Right lobe of liver (tissue), 6 donors: Measurements from ENCODE around the gene S100A1. TPM values are rescaled to one million over a fixed set of nuclear protein-coding genes. Genes with fewer than 3 reads are reported as not detected.

ENCODE experiments used
- ATAC-seq, 4 donors: fragments of 200-7000 bp; cut with Tn5 transposase; one replicate each; pipeline ENCODE4 v1.9.1; 2020; ENCODE audit warnings: mild to moderate bottlenecking in 4 of 4, moderate library complexity in 4 of 4
- DNase-seq, 3 donors: peaks; one replicate each; pipeline ENCODE4 v3.0.0-alpha.2; 2020
- H3K27ac ChIP-seq, 3 donors: fragments of 200-600 bp; one replicate each; pipeline ENCODE4 v1.8.0; 2022
- H3K27me3 ChIP-seq, 2 donors: fragments of 200-600 bp; one replicate each; pipeline ENCODE4 v1.8.0; 2022
- H3K36me3 ChIP-seq, 4 donors: fragments of 200-600 bp; sonication (generic) in 1 of 4; one replicate each; pipeline versions ENCODE4 v1.5.1 to v1.8.0; 2017 to 2022; ENCODE audit warnings: control low read depth in 1 of 4
- H3K4me1 ChIP-seq, 4 donors: fragments of 200-600 bp; sonication (generic) in 1 of 4; one replicate each; pipeline versions ENCODE4 v1.5.1 to v1.8.0; 2017 to 2022; ENCODE audit warnings: control low read depth in 1 of 4
- H3K4me3 ChIP-seq, 3 donors: fragments of 200-600 bp; one replicate each; pipeline ENCODE4 v1.8.0; 2022
- H3K9me3 ChIP-seq, 4 donors: fragments of 200-600 bp; sonication (generic) in 1 of 4; one replicate each; pipeline versions ENCODE4 v1.5.1 to v1.8.0; 2017 to 2022; ENCODE audit warnings: control low read depth in 1 of 4
- CTCF ChIP-seq, 4 donors: fragments of 200-600 bp in 3 of 4; fragments of 450-650 bp in 1 of 4; IDR thresholded peaks; one replicate each; pipeline versions ENCODE4 v1.5.1 to v1.8.0; 2016 to 2022; ENCODE audit warnings: antibody characterized with exemption in 4 of 4, mild to moderate bottlenecking in 2 of 4
- POLR2A ChIP-seq: fragments of 450-650 bp; IDR thresholded peaks from one replicate; pipeline ENCODE4 v1.6.1; 2017; ENCODE audit warnings: antibody characterized with exemption, mild to moderate bottlenecking
- WGBS: methylation state at CpG from one replicate; pipeline ENCODE4 v1.1.6; 2018; ENCODE audit warnings: low coverage, low lambda C conversion rate; ENCODE audit not compliant: insufficient coverage; ENCODE audit errors: missing lambda C conversion rate; 5-methylcytosine and 5-hydroxymethylcytosine counted together
- intact Hi-C, 2 donors: fragments of 100-400 bp; cut with DNase I; formaldehyde crosslinking; loops; one replicate each; pipeline versions ENCODE4 v1.11.2 to v1.14.1; 2022
- total RNA-seq, 6 experiments: library from RNA; depleted of rRNA in 2 of 6; stranded (reverse); fragments of >200 nt in 2 of 6; fragmentation: NEBNext Ultra II Directional in 3 of 6; extraction: Animal tissue kit (Norgen Biotek cat#: 25700) in 3 of 6; gene quantifications; one replicate each; pipeline versions ENCODE4 v1.1.0 to v1.2.4, GENCODE V29; 2016 to 2023
- donor health status: DM: no; HTN: yes; CAD: no.
- donor health status: DM: no; HTN: no; CAD: no.
- donor health status: DM: no; HTN: no; CAD: no.
- donor health status: DM: no; HTN: yes; CAD: no.
- donor health status: DM: no; HTN: yes; CAD: no.

The S100A1 gene
- total RNA-seq, 6 experiments from 2014 or later = 0.40 to 2.1 (median 1.0) TPM

- intact Hi-C loops = no loop called here
- Histone ChIP-seq H3K27ac (no peak overlapping the region), H3K9me3 (no peaks in the 10 kb centered on the region), H3K4me1 (peaks cover 0 to 15% (median 1%) of the 10 kb centered on the region in 4 donors), H3K36me3 (peaks cover 0 to 36% (median 23%) of the 10 kb centered on the region in 4 donors), H3K27me3 (no peaks in the 10 kb centered on the region), H3K4me3 (peak overlapping the region in 2 of 3 donors; percentile 71 to 77)
- ATAC-seq (no peak), DNase-seq (no peak)
- no peak for TF ChIP-seq POLR2A
- TF ChIP-seq CTCF (IDR thresholded peaks at IDR 0.05) = no peak
- 73% methylated on average over 8 of the region's 9 CpGs for WGBS
Measured at GRCh38 chr1:153659656-153660055, 31.4 kb downstream of the S100A1 start.

- Histone ChIP-seq H3K4me1 (peaks cover 0 to 25% (median 5%) of the 10 kb centered on the region in 4 donors), H3K27ac (no peak overlapping the region), H3K36me3 (peaks cover 8 to 52% (median 34%) of the 10 kb centered on the region in 4 donors), H3K27me3 (no peaks in the 10 kb centered on the region), H3K4me3 (no peak overlapping the region), H3K9me3 (no peaks in the 10 kb centered on the region)
- WGBS = 78% methylated on average over 6 of the region's 9 CpGs
- no peak for DNase-seq
- intact Hi-C loops = no loop called here
- no peak for ATAC-seq
- TF ChIP-seq CTCF (IDR thresholded peaks at IDR 0.05) (no peak), POLR2A (no peak)
Measured at GRCh38 chr1:153661111-153661708, 33.0 kb downstream of the S100A1 start.

GRCh38 chr1:153662269-153662668 is 34.0 kb downstream of the S100A1 start:
- H3K27me3 ChIP-seq = no peaks in the 10 kb centered on the region
- intact Hi-C loops = no loop called here
- TF ChIP-seq CTCF (IDR thresholded peaks at IDR 0.05) (no peak), POLR2A (no peak)
- no peak overlapping the region for H3K27ac ChIP-seq
- 73% methylated on average over 2 of the region's 2 CpGs for WGBS
- peaks cover 0 to 25% (median 5%) of the 10 kb centered on the region in 4 donors for H3K4me1 ChIP-seq
- ATAC-seq = no peak
- DNase-seq = no peak
- H3K4me3 ChIP-seq = no peak overlapping the region
- no peaks in the 10 kb centered on the region for H3K9me3 ChIP-seq
- H3K36me3 ChIP-seq = peaks cover 11 to 62% (median 39%) of the 10 kb centered on the region in 4 donors

- no peaks in the 10 kb centered on the region for H3K27me3 ChIP-seq
- peaks cover 11 to 72% (median 45%) of the 10 kb centered on the region in 4 donors for H3K36me3 ChIP-seq
- H3K27ac ChIP-seq = no peak overlapping the region
- DNase-seq = peak in 1 of 3 donors; percentile 13
- TF ChIP-seq CTCF (IDR thresholded peaks at IDR 0.05) (no peak), POLR2A (no peak)
- H3K4me3 ChIP-seq = no peak overlapping the region
- WGBS = 63% methylated on average over 4 of the region's 5 CpGs
- intact Hi-C loops = no loop called here
- H3K9me3 ChIP-seq = no peaks in the 10 kb centered on the region
- H3K4me1 ChIP-seq = peaks cover 0 to 26% (median 5%) of the 10 kb centered on the region in 4 donors
- no peak for ATAC-seq
Measured at GRCh38 chr1:153663211-153663610, 35.0 kb downstream of the S100A1 start.
